ENCODE results near the gene ANKRD29.
"Not testable (repeated sequence)": the region's sequence is repeated elsewhere in the genome, so short reads cannot be mapped to it uniquely, and the experiment has no call there.

The ANKRD29 gene

GRCh38 chr18:23641937-23642666 lies 20.6 kb downstream of the ANKRD29 start:
- no peak for DNase-seq

DNA sequence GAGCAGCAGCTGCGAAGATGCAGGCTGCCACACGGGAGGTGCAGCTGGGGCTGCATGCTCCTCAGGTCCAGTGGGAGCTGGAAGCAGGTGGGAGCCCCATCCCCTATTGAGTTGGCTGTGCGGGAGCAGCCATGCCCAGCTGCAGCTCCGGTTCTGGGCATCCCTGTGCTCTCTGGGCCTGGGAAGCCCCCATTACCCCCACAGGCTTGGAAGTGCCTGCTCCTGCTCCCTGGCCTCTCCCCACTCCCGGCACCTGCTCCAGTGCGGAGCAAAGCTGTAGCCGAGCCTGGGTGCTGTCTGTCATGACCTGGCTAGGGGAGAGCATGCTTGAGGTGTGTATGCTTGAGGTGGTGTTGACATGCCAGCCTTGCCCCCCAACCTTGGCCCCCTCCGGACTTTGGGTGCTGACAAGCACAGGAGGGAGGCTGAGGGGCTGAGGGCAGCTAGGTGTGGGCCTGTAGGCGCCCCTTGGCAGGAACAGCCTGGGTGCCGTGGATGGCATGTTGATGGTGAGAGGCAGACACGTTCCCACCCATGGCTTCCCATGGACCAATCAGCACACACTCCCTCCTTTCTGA lies 21.5 kb downstream of the ANKRD29 start:
- DNase-seq, result no peak

- no peak for DNase-seq
Measured at GRCh38 chr18:23640052-23640451, 22.7 kb downstream of the ANKRD29 start.

DNA sequence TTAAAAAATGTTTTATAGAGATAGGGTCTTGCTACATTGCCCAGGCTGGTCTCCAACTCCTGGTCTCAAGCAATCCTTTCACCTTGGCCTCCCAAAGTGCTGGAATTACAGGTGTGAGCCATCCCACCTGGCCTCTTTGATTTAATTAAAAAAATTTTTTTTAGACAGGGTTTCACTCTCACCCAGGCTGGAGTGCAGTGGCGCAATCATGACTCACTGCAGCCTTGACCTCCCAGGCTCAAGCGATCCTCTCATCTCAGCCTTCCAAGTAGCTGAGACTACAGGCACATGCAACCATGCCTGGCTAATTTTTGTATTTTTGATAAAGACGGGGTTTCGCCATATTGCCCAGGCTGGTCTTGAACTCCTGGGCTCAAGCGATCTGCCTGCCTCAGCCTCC lies 26.3 kb downstream of the ANKRD29 start:
- not testable (repeated sequence) for DNase-seq

GRCh38 chr18:23636071-23636399 lies 26.7 kb downstream of the ANKRD29 start:
- no peak for DNase-seq

DNA sequence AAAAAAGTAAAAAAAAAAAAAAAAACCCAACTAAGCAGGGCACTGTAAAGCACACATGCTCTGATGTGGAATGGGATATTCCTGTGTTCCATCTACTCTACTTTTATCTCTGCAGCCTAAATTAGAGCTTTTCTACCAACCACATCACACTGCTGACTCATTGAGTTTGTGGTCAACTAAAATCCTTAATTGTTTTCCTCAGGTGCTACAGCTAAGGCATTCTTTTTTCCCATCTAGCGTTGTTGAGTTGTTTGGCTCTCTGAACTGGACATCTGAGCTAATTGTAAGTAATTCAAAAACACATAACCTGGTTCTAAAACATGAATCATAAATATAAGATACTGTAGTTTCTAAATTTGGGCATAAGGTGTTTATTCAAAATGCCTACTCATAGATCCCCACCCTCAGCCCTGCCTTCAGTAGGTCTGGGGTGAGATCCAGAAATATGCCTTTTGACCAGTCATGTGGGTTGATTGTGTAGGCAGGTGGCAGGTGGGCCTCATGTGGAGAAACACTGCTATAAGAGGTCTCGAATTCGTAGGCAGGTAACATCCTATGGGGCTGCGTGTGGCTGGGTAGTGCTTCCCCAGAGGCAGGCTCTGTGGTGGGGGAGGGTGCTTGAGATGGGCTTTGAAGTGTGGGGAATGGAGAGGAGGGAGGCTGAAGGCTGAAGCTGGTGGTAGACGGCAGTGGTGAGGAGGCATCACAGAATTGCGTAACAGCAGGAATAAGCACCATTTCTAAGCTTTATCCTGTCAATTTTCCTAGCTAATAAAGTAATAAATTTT lies 27.2 kb downstream of the ANKRD29 start:
- DNase-seq, result no peak

- no peak for DNase-seq
Measured at GRCh38 chr18:23634692-23635091, 28.0 kb downstream of the ANKRD29 start.

- no peak for DNase-seq
Measured at GRCh38 chr18:23632615-23633014, 30.1 kb downstream of the ANKRD29 start.

- no peak for DNase-seq
Measured at GRCh38 chr18:23631746-23632145, 31.0 kb downstream of the ANKRD29 start.

DNA sequence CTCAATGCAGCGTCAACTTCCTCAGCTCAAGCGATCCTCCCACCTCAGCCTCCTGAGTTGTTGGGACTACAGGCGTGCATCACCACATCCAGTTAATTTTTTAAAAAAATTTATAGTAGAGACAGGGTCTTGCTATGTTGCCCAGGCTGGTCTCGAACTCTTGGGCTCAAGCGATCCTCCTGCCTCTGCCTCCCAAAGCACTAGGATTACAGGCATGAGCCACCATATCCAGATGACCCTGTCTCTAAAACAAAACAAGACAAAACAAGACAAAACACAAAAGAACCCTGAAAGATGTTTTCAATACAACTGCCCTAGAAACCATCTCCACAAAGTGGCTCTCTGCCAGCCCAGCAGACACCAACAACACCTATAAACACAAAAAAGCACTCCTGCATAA lies 31.4 kb downstream of the ANKRD29 start:
- no peak for DNase-seq

DNA sequence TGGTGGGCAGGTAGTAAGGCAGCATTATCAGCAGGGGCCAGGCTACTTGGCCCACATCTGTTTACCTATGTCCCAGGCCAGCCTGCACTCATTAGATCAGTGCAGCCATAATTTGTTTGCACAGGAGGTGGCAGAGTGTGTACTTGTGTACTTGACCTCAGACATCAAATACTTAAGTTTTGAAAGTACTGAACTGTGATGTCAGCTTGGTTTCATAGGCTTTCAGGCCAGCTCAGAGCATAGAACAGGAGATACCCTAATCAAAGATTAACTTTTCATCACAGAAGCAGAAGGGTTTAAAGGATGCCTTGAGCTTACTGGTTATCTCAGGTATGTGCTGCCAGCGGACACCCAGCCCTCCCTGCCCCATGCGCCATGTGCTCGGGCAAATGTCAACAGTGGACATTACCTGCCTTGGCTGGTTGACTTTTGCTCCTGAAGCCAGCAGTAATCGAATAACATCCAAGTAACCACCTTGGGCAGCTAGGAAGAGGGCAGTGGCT lies 33.2 kb downstream of the ANKRD29 start:
- no peak for DNase-seq

GRCh38 chr18:23627970-23628369 lies 34.7 kb downstream of the ANKRD29 start:
- DNase-seq, result no peak

DNA sequence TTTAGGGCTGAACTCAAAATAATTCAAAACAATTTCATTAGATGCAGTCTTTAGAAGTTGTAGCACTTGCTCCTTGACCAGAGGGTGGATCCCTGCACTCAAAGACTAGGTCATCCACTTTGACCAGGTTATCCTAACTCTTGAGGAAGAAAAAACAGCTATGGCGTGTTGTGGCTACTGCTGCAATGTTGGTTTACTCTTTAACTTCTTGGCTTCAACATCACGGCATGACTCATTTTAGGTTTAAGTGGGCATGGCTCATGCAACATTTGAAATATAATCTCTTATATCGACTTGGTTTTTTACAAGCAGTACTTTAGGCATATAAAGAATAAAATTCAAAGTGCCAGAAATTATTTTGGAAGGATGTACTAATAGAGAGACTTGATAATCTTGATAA lies 35.4 kb downstream of the ANKRD29 start:
- no peak for DNase-seq

DNA sequence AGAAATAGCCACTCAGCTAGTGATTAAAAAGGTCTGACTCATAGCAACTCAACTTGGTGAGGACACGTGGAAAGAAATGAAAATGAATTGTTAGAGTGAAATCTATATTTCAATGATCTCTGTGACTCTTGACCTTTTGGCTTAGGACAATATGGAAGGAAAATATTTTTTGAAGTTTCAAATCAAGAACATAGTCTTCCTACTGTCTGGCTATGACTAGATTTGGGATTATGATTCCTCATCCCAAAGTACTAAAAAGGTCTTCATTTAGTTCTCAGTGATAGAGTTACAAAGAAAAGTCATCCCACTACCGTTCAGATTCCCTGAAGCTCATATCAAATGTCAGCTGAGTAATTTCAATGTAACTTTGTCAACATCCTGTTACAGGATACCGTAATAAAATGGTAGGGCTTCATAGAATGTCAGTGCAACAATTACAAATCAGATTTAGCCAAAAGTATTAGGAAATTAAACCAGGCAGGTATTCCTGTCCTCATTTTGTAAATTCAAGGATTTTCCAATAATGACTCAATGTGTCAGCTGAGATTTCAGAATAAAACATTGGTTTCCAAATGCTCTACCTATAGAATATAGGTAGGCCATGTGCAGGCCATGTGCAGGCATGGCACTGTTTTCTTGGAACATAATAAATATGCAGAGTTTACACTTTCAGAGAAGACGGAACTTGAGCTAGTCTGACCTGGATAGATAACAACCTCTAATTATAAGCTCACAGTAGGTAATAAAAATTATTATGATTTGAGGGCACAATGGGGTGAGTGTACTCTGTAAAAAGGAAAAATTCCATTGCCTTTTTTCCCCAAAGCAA lies 36.0 kb downstream of the ANKRD29 start:
- DNase-seq, result no peak

- no peak for DNase-seq
Measured at GRCh38 chr18:23623040-23623439, 39.7 kb downstream of the ANKRD29 start.

GRCh38 chr18:23619388-23619881 lies 43.3 kb downstream of the ANKRD29 start:
- DNase-seq, result no peak

DNA sequence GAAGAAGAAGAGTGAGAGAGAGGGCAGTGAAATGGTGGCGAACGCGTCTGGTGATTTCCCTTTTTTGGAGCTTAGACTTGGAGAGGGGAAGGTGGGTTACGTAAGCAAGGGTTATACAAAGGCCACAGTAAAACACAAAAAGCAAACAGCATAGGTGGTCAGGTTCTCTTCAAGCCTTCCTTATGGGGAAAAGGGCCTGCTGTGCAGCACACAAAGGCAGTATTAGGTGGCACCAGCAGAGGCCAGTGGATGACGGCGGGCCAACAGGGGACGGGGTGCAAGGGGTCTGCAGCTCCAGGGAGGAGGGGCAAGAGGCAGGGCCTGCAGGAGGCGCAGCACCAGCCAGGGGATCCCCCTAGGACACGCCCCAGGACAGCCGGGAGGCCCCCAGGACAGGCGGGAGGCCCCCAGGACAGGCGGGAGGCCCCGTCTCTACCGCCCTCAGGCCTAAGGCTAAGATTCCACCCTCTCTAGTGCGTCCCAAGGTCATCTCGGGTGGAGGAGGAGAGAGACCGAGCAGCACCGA lies 43.8 kb downstream of the ANKRD29 start:
- no peak for DNase-seq

GRCh38 chr18:23617412-23618014 lies 45.2 kb downstream of the ANKRD29 start:
- DNase-seq, result no peak

- no peak for DNase-seq
Measured at GRCh38 chr18:23616258-23616657, 46.5 kb downstream of the ANKRD29 start.

GRCh38 chr18:23614891-23615290 lies 47.8 kb downstream of the ANKRD29 start:
- no peak for DNase-seq

- no peak for DNase-seq
Measured at GRCh38 chr18:23614413-23614812, 48.3 kb downstream of the ANKRD29 start.

DNA sequence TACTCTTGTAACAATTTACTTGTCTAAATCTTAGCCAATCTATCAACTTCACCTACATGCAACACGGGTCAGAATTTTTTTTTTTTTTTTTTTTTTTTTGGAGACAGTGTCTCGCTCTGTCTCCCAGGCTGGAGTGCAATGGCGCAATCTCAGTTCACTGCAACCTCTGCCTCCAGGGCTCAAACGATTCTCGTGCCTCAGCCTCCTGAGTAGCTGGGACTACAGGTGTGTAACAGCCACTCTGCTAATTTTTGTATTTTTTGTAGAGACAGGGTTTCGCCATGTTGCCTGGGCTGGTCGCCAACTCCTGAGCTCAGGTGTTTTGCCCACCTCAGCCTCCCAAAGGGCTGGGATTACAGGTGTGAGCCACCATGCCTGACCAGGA lies 49.6 kb downstream of the ANKRD29 start:
- not testable (repeated sequence) for DNase-seq
